Measurements from ENCODE around the gene EVX1. TPM values are rescaled to one million over a fixed set of nuclear protein-coding genes. Genes with fewer than 3 reads are reported as not detected.

EVX1 gene
- total RNA-seq, 1 donor from 2014 or later: 0.51 TPM

GRCh38 chr7:27196287-27196767, 46.3 kb upstream of the EVX1 start:
- H3K4me3 Mint-ChIP-seq (ENCODE audit: unreplicated experiment): no peak overlapping the region

GRCh38 chr7:27197137-27198042, 45.2 kb upstream of the EVX1 start:
- DNase-seq (ENCODE audit: low spot score): no peak
- H3K27me3 Mint-ChIP-seq (ENCODE audit: unreplicated experiment): peaks cover 31% of the 10 kb centered on the region
- H3K4me1 Mint-ChIP-seq (ENCODE audit: unreplicated experiment): peaks cover 22% of the 10 kb centered on the region
- H3K9me3 Mint-ChIP-seq (ENCODE audit: unreplicated experiment): no peaks in the 10 kb centered on the region
- no peak overlapping the region for H3K27ac Mint-ChIP-seq (ENCODE audit: unreplicated experiment)
- TF ChIP-seq CTCF (IDR thresholded peaks at IDR 0.05; ENCODE audit: unreplicated experiment): no peak
- H3K4me3 Mint-ChIP-seq (ENCODE audit: unreplicated experiment): no peak overlapping the region
- H3K36me3 Mint-ChIP-seq (ENCODE audit: low read depth, unreplicated experiment): no peaks in the 10 kb centered on the region

More at GRCh38 chr7:27196287-27196767, 46.3 kb upstream of the EVX1 start:
- no peaks in the 10 kb centered on the region for H3K9me3 Mint-ChIP-seq (ENCODE audit: unreplicated experiment)
- TF ChIP-seq CTCF (IDR thresholded peaks at IDR 0.05; ENCODE audit: unreplicated experiment): peak; percentile 81
- peaks cover 37% of the 10 kb centered on the region for H3K27me3 Mint-ChIP-seq (ENCODE audit: unreplicated experiment)
- DNase-seq (ENCODE audit: low spot score): peak; percentile 82
- peaks cover 13% of the 10 kb centered on the region for H3K4me1 Mint-ChIP-seq (ENCODE audit: unreplicated experiment)
- H3K27ac Mint-ChIP-seq (ENCODE audit: unreplicated experiment): no peak overlapping the region
- no peaks in the 10 kb centered on the region for H3K36me3 Mint-ChIP-seq (ENCODE audit: low read depth, unreplicated experiment)

GRCh38 chr7:27198138-27198841, 44.3 kb upstream of the EVX1 start:
- H3K27me3 Mint-ChIP-seq (ENCODE audit: unreplicated experiment): peaks cover 29% of the 10 kb centered on the region
- no peak for DNase-seq (ENCODE audit: low spot score)
- peaks cover 22% of the 10 kb centered on the region for H3K4me1 Mint-ChIP-seq (ENCODE audit: unreplicated experiment)
- H3K9me3 Mint-ChIP-seq (ENCODE audit: unreplicated experiment): no peaks in the 10 kb centered on the region
- H3K4me3 Mint-ChIP-seq (ENCODE audit: unreplicated experiment): peak overlapping the region; percentile 13
- H3K27ac Mint-ChIP-seq (ENCODE audit: unreplicated experiment): peak overlapping the region; percentile 19
- TF ChIP-seq CTCF (IDR thresholded peaks at IDR 0.05; ENCODE audit: unreplicated experiment): no peak
- no peaks in the 10 kb centered on the region for H3K36me3 Mint-ChIP-seq (ENCODE audit: low read depth, unreplicated experiment)

GRCh38 chr7:27198871-27199801, 43.5 kb upstream of the EVX1 start:
- no peak for DNase-seq (ENCODE audit: low spot score)
- H3K4me1 Mint-ChIP-seq (ENCODE audit: unreplicated experiment): peaks cover 22% of the 10 kb centered on the region
- H3K27ac Mint-ChIP-seq (ENCODE audit: unreplicated experiment): no peak overlapping the region
- H3K27me3 Mint-ChIP-seq (ENCODE audit: unreplicated experiment): peaks cover 27% of the 10 kb centered on the region
- no peak overlapping the region for H3K4me3 Mint-ChIP-seq (ENCODE audit: unreplicated experiment)
- H3K9me3 Mint-ChIP-seq (ENCODE audit: unreplicated experiment): no peaks in the 10 kb centered on the region
- no peak for TF ChIP-seq CTCF (IDR thresholded peaks at IDR 0.05; ENCODE audit: unreplicated experiment)
- H3K36me3 Mint-ChIP-seq (ENCODE audit: low read depth, unreplicated experiment): no peaks in the 10 kb centered on the region
